ENCODE results near the gene SPECC1L.

DNA sequence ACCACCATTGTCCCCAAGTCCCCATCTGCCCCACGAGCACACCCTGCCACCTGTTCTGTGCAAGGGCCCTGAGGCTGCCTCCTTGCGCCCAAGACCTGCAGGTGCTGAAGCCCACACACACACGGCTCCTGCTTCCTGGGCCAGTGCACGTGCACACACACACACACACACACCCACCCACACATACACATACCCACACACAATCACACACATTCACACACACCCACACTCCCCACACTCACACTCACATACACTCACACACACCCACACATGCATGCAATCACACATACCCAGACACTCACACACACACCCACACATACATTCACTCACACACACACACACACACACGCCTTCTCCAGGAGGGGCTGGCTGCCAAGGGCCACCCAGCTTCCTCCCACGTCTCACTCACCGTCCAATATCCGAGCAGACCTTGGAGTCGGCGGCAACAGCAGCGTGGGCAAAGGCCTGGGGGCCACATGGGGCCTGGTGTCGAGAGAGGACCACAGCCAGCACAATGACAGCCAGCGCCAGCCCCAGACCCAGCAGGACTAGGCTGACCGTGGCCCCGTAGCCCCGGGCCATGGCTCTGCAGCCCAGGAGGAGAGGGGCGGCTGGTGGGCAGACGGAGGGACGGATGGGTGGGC, 26.4 kb upstream of the SPECC1L start:
- TF ChIP-seq POLR2A (IDR thresholded peaks at IDR 0.05), result no peak
- no peak for TF ChIP-seq POLR2AphosphoS5 (IDR thresholded peaks at IDR 0.05)
- TF ChIP-seq, protein P1, sequence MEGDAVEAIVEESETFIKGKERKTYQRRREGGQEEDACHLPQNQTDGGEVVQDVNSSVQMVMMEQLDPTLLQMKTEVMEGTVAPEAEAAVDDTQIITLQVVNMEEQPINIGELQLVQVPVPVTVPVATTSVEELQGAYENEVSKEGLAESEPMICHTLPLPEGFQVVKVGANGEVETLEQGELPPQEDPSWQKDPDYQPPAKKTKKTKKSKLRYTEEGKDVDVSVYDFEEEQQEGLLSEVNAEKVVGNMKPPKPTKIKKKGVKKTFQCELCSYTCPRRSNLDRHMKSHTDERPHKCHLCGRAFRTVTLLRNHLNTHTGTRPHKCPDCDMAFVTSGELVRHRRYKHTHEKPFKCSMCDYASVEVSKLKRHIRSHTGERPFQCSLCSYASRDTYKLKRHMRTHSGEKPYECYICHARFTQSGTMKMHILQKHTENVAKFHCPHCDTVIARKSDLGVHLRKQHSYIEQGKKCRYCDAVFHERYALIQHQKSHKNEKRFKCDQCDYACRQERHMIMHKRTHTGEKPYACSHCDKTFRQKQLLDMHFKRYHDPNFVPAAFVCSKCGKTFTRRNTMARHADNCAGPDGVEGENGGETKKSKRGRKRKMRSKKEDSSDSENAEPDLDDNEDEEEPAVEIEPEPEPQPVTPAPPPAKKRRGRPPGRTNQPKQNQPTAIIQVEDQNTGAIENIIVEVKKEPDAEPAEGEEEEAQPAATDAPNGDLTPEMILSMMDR (IDR thresholded peaks at IDR 0.05), result no peak
